OCI-LY3 (cell line): ENCODE results near the gene KDM4B.

Experiments
- CTCF ChIP-seq: fragments of 200-600, 300-600 bp; sonication (generic); IDR thresholded peaks from 2 replicates; pipeline ENCODE4 v1.5.1; 2014; ENCODE audit warnings: antibody characterized with exemption, low read length, low read depth
- EZH2phosphoT487 ChIP-seq: fragments of 200-600 bp; shearing (Covaris generic); IDR thresholded peaks from 2 replicates; pipeline ENCODE4 v1.6.1; 2018; ENCODE audit warnings: antibody characterized with exemption, mixed run types, low read depth

GRCh38 chr19:4968462-4969291 lies at the start of gene KDM4B:
- TF ChIP-seq CTCF: no peak
- TF ChIP-seq EZH2phosphoT487: no peak
